Fibroblast of villous mesenchyme (primary cell): ENCODE results near the gene CTPS2. TPM values are rescaled to one million over a fixed set of nuclear protein-coding genes. Genes with fewer than 3 reads are reported as not detected.
A peak's percentile ranks its signal among the peaks of the same experiment; 100 is the strongest.
"Not testable (repeated sequence)": the region's sequence is repeated elsewhere in the genome, so short reads cannot be mapped to it uniquely, and the experiment has no call there.

ENCODE experiments used
- DNase-seq: peaks from one replicate; pipeline ENCODE4 v3.0.0-alpha.2; 2010; ENCODE audit warnings: low read depth
- H3K4me3 ChIP-seq: 2 replicates; pipeline ENCODE4 v1.5.1; 2011; ENCODE audit warnings: low read depth, mild to moderate bottlenecking, low read length
- total RNA-seq: library from RNA; depleted of rRNA; stranded (reverse); fragments of >200 nt; gene quantifications from 2 replicates; pipeline ENCODE4 v1.2.3, GENCODE V29; 2012
- TF ChIP-seq, protein P1 (sequence below): IDR thresholded peaks from 2 replicates; pipeline ENCODE4 v1.5.1; 2012; ENCODE audit warnings: low read depth, mild to moderate bottlenecking, low read length; ENCODE audit not compliant: insufficient read depth

CTPS2 gene, protein sequence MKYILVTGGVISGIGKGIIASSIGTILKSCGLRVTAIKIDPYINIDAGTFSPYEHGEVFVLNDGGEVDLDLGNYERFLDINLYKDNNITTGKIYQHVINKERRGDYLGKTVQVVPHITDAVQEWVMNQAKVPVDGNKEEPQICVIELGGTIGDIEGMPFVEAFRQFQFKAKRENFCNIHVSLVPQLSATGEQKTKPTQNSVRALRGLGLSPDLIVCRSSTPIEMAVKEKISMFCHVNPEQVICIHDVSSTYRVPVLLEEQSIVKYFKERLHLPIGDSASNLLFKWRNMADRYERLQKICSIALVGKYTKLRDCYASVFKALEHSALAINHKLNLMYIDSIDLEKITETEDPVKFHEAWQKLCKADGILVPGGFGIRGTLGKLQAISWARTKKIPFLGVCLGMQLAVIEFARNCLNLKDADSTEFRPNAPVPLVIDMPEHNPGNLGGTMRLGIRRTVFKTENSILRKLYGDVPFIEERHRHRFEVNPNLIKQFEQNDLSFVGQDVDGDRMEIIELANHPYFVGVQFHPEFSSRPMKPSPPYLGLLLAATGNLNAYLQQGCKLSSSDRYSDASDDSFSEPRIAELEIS
- total RNA-seq, result 9.1 and 11.0 TPM in 2 replicates

DNA sequence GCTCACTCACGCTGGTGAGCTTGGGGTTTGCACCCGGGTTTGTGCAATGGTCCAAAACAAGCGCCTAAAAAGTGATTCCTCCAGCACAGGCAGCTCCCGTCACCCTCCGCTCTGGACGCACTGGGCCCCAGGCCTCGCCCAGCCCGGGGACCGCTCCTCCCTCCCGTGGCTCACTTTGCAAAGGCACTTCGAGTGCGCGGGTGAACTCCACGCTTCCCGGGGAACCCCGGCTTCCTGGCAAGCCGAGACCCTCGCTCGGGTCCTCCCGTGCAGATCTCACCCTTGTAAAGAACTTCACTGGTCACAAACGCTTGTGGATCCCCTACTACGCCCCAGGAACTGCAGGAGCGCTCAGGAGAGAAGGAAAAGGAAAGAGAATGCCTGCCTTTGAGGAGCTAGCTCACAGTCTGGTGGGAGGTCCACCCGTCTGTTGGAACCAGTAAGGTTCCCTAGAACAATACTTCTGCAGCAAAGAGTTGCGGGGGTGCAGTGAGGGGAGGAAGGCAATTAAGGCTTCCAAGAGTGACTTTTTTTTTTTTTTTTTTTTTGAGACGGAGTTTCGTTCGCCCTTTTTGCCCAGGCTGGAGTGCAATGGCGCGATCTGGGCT is at the start of gene CTPS2:
Gene CTPS2 (minus strand): TSS at position 122 of the 608 bp plus-strand sequence. CDS start 9,767 bp downstream, outside the sequence.
- TF ChIP-seq, protein P1, sequence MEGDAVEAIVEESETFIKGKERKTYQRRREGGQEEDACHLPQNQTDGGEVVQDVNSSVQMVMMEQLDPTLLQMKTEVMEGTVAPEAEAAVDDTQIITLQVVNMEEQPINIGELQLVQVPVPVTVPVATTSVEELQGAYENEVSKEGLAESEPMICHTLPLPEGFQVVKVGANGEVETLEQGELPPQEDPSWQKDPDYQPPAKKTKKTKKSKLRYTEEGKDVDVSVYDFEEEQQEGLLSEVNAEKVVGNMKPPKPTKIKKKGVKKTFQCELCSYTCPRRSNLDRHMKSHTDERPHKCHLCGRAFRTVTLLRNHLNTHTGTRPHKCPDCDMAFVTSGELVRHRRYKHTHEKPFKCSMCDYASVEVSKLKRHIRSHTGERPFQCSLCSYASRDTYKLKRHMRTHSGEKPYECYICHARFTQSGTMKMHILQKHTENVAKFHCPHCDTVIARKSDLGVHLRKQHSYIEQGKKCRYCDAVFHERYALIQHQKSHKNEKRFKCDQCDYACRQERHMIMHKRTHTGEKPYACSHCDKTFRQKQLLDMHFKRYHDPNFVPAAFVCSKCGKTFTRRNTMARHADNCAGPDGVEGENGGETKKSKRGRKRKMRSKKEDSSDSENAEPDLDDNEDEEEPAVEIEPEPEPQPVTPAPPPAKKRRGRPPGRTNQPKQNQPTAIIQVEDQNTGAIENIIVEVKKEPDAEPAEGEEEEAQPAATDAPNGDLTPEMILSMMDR, result peak; percentile 20
- H3K4me3 ChIP-seq, result peak within 1 kb of the TSS; percentile 68
- peak; percentile 58 for DNase-seq

DNA sequence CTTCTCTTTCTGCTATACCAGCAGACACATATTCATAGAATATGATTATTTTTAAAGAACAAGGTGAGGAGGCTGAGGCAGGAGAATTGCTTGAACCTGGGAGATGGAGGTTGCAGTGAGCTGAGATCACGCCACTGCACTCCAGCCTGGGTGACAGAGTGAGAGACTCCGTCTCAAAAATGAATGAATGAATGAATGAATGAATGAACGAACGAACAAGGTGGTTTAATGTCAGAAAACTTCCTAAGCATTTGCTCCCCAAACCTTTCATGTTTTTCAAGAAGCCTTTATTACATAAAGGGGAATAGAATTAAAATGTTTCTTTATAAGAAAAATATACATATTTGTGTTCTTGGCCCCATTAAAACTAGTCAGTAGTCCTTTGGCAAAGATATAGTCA is 49.0 kb upstream of the CTPS2 start:
- not testable (repeated sequence) for H3K4me3 ChIP-seq, DNase-seq

DNA sequence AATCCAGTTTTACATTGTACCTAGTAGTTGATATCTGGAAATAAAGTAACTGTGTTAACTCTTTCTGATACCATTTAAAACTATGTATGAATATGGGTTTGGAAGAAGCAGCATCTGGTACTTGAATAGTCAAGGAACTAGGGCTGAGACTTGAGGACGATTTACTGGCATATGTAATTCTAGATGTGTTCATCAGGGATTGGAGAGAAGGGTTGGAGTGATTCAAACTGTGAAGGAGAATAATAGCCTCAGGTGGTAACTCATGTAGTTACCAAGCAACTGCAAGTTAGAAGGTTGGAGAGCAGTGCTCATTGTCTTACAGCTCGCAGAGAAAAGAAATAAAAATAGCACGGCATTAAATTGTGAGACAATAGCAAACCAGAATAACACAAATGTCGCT is 44.3 kb upstream of the CTPS2 start:
- H3K4me3 ChIP-seq, result no peak overlapping the region
- TF ChIP-seq, protein P1, result no peak
- no peak for DNase-seq

DNA sequence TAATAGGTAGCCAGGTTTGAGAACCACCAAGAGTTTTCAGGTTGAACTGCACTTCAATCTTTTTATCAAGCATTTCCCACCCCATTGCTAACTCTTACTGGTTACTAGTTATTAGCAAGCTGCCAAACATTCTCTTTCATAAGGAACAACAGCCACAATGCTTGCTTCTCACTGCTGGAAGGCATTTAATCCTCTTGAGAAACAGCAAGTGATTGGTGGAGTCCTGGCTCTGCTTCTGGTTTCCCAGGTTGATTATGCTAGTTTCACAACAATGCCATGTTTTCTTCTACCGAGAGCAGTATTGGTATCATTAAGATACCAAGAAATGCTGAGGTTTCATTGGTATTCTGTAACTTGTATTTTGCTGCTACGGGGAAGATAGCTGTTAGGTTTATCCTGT is 41.5 kb upstream of the CTPS2 start:
- no peak for DNase-seq
- TF ChIP-seq, protein P1, result no peak
- no peak overlapping the region for H3K4me3 ChIP-seq

DNA sequence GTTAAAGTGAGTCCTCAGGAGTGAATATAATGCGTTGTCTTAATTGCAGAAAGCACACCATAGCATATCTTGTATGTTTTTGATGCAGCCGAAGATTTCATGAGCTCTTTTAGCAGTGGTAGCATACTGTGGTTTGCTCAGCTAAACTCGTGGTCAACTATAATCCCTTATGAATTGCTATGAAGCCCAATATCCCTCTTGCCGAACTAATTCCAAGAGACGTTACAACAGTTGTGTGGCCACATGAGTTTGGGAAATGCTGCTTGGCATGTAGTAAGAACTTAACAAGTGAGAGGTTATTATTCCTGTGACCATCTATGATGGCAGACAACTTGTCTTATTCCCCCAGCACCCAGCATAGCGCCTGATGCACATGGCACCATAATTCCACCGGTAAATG is 37.7 kb upstream of the CTPS2 start:
- DNase-seq, result peak; percentile 44
- TF ChIP-seq, protein P1, result no peak
- no peak overlapping the region for H3K4me3 ChIP-seq

DNA sequence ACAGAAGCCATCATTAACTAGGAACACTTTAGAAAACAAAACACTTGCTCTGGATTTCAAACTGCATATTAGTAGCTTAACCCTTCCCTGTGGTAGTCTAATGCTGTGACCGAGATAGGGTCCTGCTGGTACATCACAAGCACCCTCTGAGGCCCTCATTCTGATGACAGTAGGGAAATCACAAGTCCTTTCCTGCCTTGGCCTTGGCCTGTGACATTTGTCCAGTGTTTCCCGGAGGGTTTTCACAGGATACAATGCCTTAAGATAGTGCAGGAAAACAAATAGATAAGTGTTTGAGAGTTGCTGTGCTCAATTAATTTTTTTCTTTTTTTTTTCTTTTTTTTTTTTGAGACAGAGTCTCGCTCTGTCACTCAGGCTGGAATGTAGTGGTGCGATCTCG is 36.0 kb upstream of the CTPS2 start:
- no peak overlapping the region for H3K4me3 ChIP-seq
- TF ChIP-seq, protein P1, result no peak
- no peak for DNase-seq

DNA sequence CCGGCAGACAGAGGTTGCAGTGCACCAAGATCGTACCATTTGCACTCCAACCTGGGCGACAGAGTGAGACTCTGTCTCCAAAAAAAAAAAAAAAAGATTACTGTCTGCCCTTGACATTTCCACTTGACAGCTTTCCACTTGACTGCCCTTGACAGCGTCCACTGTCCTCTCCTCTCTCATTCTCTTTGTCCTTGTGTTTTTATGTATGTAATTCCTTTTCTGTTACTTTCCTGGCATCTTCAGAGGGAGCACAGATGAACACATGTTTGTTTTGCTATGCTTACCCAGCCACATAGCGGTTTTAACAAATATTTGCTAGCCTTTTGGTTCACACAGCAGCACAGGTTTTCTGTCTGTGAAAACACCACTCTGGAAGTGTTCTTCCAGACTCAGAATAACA is 33.2 kb upstream of the CTPS2 start:
- H3K4me3 ChIP-seq, result no peak overlapping the region
- TF ChIP-seq, protein P1, result no peak
- DNase-seq, result no peak
